ENCODE measurements around the gene JUN.
A peak's percentile ranks its signal among the peaks of the same experiment; 100 is the strongest.

The JUN gene

DNA sequence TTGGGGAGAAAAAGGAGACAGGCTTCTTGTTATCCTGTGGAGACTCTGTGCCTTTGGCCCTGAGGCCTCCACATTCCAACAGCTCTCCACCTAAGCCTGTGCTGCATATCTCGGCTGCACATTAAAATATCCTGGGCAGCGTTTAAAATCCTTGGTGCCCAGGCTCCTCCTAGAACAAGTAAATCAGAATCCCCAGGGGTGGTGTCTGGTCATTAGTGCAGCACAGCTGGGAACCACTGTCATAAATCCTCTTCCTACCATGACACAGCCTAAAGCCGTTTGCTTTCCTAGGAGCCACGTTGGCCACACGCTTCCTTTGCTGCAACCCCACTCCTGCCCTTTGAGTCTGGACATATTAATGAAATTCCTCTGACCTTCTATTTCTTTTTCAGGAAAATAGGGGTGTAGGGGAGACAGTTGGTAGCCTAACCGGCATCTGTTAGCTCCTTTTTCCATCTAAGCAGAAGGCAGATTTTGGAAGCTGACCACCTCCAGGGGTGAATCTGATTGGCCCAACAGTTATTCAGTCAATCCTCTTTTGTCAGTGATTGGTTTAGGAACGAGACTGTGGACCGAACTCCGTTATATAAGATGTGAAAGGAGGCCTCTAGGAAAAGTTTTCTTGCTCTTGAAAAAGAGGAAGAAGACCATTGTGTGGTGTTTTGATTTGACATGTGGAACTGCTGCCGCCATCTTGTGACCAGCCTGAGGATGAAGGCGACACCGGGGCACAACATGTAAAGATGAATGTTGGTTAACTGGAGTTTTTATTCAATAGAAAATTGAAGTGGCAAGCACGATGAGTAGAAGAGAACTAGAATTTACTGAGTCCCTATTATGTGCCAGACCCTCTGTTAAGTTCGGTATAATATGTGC lies 41.9 kb downstream of the JUN start:
- no peak for DNase-seq
- in situ Hi-C loops (cut with HindIII; ENCODE audit: low pct_ligation_motif_present, low pct_unique_long_range_greater_than_20kb, low sequenced_read_pairs) = no loop called here

GRCh38 chr1:58739856-58740466 lies 43.9 kb downstream of the JUN start:
- in situ Hi-C loops (cut with HindIII; ENCODE audit: low pct_ligation_motif_present, low pct_unique_long_range_greater_than_20kb, low sequenced_read_pairs) = no loop called here
- DNase-seq = peak; percentile 64

- DNase-seq = no peak
- in situ Hi-C loops (cut with HindIII; ENCODE audit: low pct_ligation_motif_present, low pct_unique_long_range_greater_than_20kb, low sequenced_read_pairs) = no loop called here
Measured at GRCh38 chr1:58738876-58739275, 45.0 kb downstream of the JUN start.

DNA sequence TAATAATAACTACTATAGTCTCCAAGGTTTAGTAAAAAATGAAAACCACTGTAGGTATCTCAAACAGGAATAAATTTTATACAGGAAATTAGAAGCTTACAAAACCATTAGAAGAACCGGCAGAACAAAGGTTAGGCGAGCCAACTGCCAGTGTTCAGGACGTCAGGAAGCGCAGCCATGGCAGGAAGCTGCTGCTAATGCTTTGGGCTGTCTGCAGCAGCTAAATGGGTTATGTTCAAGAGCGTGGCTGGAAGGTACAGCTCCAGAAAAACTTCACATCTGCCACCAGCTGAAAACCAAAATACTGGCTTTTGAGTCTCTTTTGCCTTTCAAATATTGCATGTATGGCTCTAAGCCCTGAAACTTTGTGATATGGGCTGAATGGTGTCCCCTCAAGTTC lies 48.3 kb downstream of the JUN start:
- no peak for DNase-seq
- in situ Hi-C loops (cut with HindIII; ENCODE audit: low pct_ligation_motif_present, low pct_unique_long_range_greater_than_20kb, low sequenced_read_pairs) = no loop called here

DNA sequence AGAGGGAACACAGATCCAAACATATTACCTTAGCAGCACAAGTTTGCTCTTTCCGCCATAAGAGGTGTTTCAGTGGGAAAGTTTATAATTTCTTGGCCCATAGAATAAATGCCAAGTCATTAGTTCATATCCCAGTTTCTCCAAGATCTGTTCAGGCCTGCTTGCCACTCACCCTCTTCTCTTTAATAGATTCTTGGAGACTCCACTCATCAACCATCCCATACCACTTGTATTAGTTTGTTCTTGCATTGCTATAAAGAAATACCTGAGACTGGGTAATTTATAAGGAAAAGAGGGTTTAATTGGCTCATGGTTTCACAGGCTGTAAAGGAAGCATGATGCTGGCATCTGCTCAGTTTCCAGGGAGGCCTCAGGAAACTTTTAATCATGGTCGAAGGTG lies 49.2 kb downstream of the JUN start:
- in situ Hi-C loops (cut with HindIII; ENCODE audit: low pct_ligation_motif_present, low pct_unique_long_range_greater_than_20kb, low sequenced_read_pairs) = no loop called here

GRCh38 chr1:58732087-58732775 lies 51.6 kb downstream of the JUN start:
- in situ Hi-C loops (cut with HindIII; ENCODE audit: low pct_ligation_motif_present, low pct_unique_long_range_greater_than_20kb, low sequenced_read_pairs) = no loop called here
- DNase-seq = no peak

More for the DNA sequence above, 49.2 kb downstream of the JUN start:
- no peak for DNase-seq

Measured in ACHN (cell line).